ENCODE results near the gene RBM47. TPM values are rescaled to one million over a fixed set of nuclear protein-coding genes. Genes with fewer than 3 reads are reported as not detected.

Gene RBM47
- total and polyA plus RNA-seq, 10 of the 15 experiments (the other 5 are each of a cell fraction or from before 2014, with no cell fraction given), result 7.9 to 45.0 (median 28.7) TPM

- WGBS (ENCODE audit: insufficient coverage, insufficient replicate concordance, low lambda C conversion rate, missing lambda C conversion rate), result 84% methylated on average over 5 of the region's 5 CpGs
- SMC1A ChIA-PET (ENCODE audit: uncharacterized antibody, unreplicated experiment), result interaction anchor here (0.6 to 6.2 kb wide), 18 partner anchors 10 to 424 kb away, joined by 3 to 90 read pairs (median 4); no protein-coding TSS in a partner anchor
These were observed 64.7 kb downstream of the RBM47 start for GRCh38 chr4:40564815-40565483.

GRCh38 chr4:40564004-40564403 is 65.7 kb downstream of the RBM47 start:
- peaks cover 2 to 4% of the 10 kb centered on the region in 2 experiments for H3K36me3 ChIP-seq (ENCODE audit: control insufficient read depth in 2 of 2, insufficient read depth in 2 of 2, low read length in 1 of 2)
- FAIRE-seq (no peak), DNase-seq (ENCODE audit: low read depth, low spot score) (no peak), ATAC-seq (peak; percentile 14)
- H3K27me3 ChIP-seq (replicated peaks in 1 of 2; ENCODE audit: control insufficient read depth in 2 of 2, insufficient read depth in 2 of 2, low read length in 1 of 2), result no peaks in the 10 kb centered on the region
- WGBS (ENCODE audit: insufficient coverage, insufficient replicate concordance, low lambda C conversion rate, missing lambda C conversion rate), result 33% methylated on average over 3 of the region's 3 CpGs
- SMC1A ChIA-PET (ENCODE audit: uncharacterized antibody, unreplicated experiment), result interaction anchor here (0.8 to 6.2 kb wide), 22 partner anchors 10 to 425 kb away, joined by 3 to 90 read pairs (median 4); no protein-coding TSS in a partner anchor
- CTCF ChIA-PET, result interaction anchor here (0.6 to 3.9 kb wide), 12 partner anchors 9 to 254 kb away, joined by 3 to 28 read pairs (median 4); no protein-coding TSS in a partner anchor
- RAD21 ChIA-PET (ENCODE audit: unreplicated experiment), result interaction anchor here (0.6 to 4.6 kb wide), 16 partner anchors 10 to 239 kb away, joined by 3 to 28 read pairs (median 4); no protein-coding TSS in a partner anchor
- BruUV-seq (replicated peaks), result no TSS peak
- no peaks in the 10 kb centered on the region for H3K9me3 ChIP-seq (replicated peaks; ENCODE audit: control insufficient read depth, insufficient read depth, low read length)
- no peaks in the 10 kb centered on the region for H4K20me1 ChIP-seq (ENCODE audit: control insufficient read depth, insufficient read depth)
- peak overlapping the region; percentile 50 for H3K27ac ChIP-seq (ENCODE audit: control insufficient read depth, insufficient read depth)
- H3K9ac ChIP-seq (ENCODE audit: control insufficient read depth, insufficient read depth, low read length), result no peak overlapping the region; the same call in 1 of the 2 replicates
- H3K4me3 ChIP-seq, result no peak overlapping the region
- H3K4me1 ChIP-seq (ENCODE audit: control insufficient read depth, insufficient read depth, low read length), result peaks cover 68% of the 10 kb centered on the region
- H3K79me2 ChIP-seq (ENCODE audit: control insufficient read depth, insufficient read depth, low read length), result peaks cover 91% of the 10 kb centered on the region
- intact Hi-C loops (cut with micrococcal nuclease; ENCODE audit: unreplicated experiment) (loop anchor here (5.0 kb wide), 1 partner anchor 58 kb away; no protein-coding TSS in a partner anchor), in situ Hi-C loops (cut with MboI) (no loop called here)
- POLR2A ChIA-PET, result interaction anchor here (0.8 to 9.0 kb wide), 5 partner anchors 10 to 247 kb away, joined by 3 to 51 read pairs (median 3); no protein-coding TSS in a partner anchor
- no peak overlapping the region for H2AFZ ChIP-seq (ENCODE audit: control insufficient read depth, low read depth, low read length)
- peak overlapping the region; percentile 30; the same call in 1 of the 2 replicates for H3K4me2 ChIP-seq (ENCODE audit: control insufficient read depth, insufficient read depth)
- 0 out of 2 replicates have a peak, but pooled peaks have one; percentile 23 for TF ChIP-seq POLR2A (IDR thresholded peaks at IDR 0.05; ENCODE audit: low read depth, low read length)
- peak; percentile 35; the same call in 1 of the 2 replicates for TF ChIP-seq CREM (IDR thresholded peaks at IDR 0.05; ENCODE audit: low read depth)
- no peak for TF ChIP-seq ETV6 (conservative IDR thresholded peaks at IDR 0.05 in 1 of 2, IDR thresholded peaks at IDR 0.05 in 1 of 2; ENCODE audit: borderline replicate concordance in 1 of 2, low read depth in 1 of 2)
- no peak for TF ChIP-seq BMI1 (IDR thresholded peaks at IDR 0.05; ENCODE audit: borderline replicate concordance)
- no peak for TF ChIP-seq IRF3 (IDR thresholded peaks at IDR 0.05)
- TF ChIP-seq, protein P1, sequence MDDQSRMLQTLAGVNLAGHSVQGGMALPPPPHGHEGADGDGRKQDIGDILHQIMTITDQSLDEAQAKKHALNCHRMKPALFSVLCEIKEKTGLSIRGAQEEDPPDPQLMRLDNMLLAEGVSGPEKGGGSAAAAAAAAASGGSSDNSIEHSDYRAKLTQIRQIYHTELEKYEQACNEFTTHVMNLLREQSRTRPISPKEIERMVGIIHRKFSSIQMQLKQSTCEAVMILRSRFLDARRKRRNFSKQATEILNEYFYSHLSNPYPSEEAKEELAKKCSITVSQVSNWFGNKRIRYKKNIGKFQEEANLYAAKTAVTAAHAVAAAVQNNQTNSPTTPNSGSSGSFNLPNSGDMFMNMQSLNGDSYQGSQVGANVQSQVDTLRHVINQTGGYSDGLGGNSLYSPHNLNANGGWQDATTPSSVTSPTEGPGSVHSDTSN (IDR thresholded peaks at IDR 0.05; ENCODE audit: insufficient replicate concordance, low read depth, low read length), result no peak
- peak in 1 of 2 experiments; percentile 20; a peak in 1 of 4 replicates for TF ChIP-seq IKZF2 (IDR thresholded peaks at IDR 0.05)
- 0 out of 2 replicates have a peak, but pooled peaks have one; percentile 18 for TF ChIP-seq CREB1 (IDR thresholded peaks at IDR 0.05; ENCODE audit: low read depth)
- TF ChIP-seq RCOR1 (conservative IDR thresholded peaks at IDR 0.05; ENCODE audit: low read depth, low read length), result no peak
- no peak for TF ChIP-seq NFXL1 (IDR thresholded peaks at IDR 0.05; ENCODE audit: borderline replicate concordance)
- no peak for TF ChIP-seq RELA (IDR thresholded peaks at IDR 0.05; ENCODE audit: borderline replicate concordance, partially characterized antibody)

More at GRCh38 chr4:40564815-40565483, 64.7 kb downstream of the RBM47 start:
- H3K9me3 ChIP-seq (replicated peaks; ENCODE audit: control insufficient read depth, insufficient read depth, low read length), result no peaks in the 10 kb centered on the region
- H3K4me3 ChIP-seq, result no peak overlapping the region
- no peak overlapping the region for H2AFZ ChIP-seq (ENCODE audit: control insufficient read depth, low read depth, low read length)
- H3K4me2 ChIP-seq (ENCODE audit: control insufficient read depth, insufficient read depth), result no peak overlapping the region
- BruUV-seq (replicated peaks), result no TSS peak
- ChIA-PET RAD21 (ENCODE audit: unreplicated experiment) (interaction anchor here (0.7 to 4.6 kb wide), 10 partner anchors 9 to 240 kb away, joined by 3 to 28 read pairs (median 6); no protein-coding TSS in a partner anchor), POLR2A (interaction anchor here (0.5 to 9.0 kb wide), 5 partner anchors 8 to 77 kb away, joined by 3 to 51 read pairs (median 6); no protein-coding TSS in a partner anchor), CTCF (interaction anchor here (1.2 to 3.9 kb wide), 6 partner anchors 11 to 155 kb away, joined by 3 to 28 read pairs (median 4); no protein-coding TSS in a partner anchor)
- peaks cover 2 to 4% of the 10 kb centered on the region in 2 experiments for H3K36me3 ChIP-seq (ENCODE audit: control insufficient read depth in 2 of 2, insufficient read depth in 2 of 2, low read length in 1 of 2)
- intact Hi-C loops (cut with micrococcal nuclease; ENCODE audit: unreplicated experiment), result loop anchor here (5.0 kb wide), 1 partner anchor 57 kb away; no protein-coding TSS in a partner anchor
- FAIRE-seq (no peak), ATAC-seq (peak; percentile 53), DNase-seq (ENCODE audit: low read depth, low spot score) (no peak)
- H3K27me3 ChIP-seq (replicated peaks in 1 of 2; ENCODE audit: control insufficient read depth in 2 of 2, insufficient read depth in 2 of 2, low read length in 1 of 2), result no peaks in the 10 kb centered on the region
- H4K20me1 ChIP-seq (ENCODE audit: control insufficient read depth, insufficient read depth), result no peaks in the 10 kb centered on the region
- H3K4me1 ChIP-seq (ENCODE audit: control insufficient read depth, insufficient read depth, low read length), result peaks cover 58% of the 10 kb centered on the region
- no peak overlapping the region for H3K9ac ChIP-seq (ENCODE audit: control insufficient read depth, insufficient read depth, low read length)
- 0 out of 2 replicates have a peak, but pooled peaks have one; percentile 14 for TF ChIP-seq CREM (IDR thresholded peaks at IDR 0.05; ENCODE audit: low read depth)
- TF ChIP-seq POLR2AphosphoS2 (IDR thresholded peaks at IDR 0.05; ENCODE audit: low read depth, low read length), result no peak
- TF ChIP-seq RUNX3 (IDR thresholded peaks at IDR 0.05; ENCODE audit: low read length), result peak; percentile 36; the same call in 1 of the 2 replicates
- in situ Hi-C loops (cut with MboI), result no loop called here
- peaks cover 85% of the 10 kb centered on the region for H3K79me2 ChIP-seq (ENCODE audit: control insufficient read depth, insufficient read depth, low read length)
- H3K27ac ChIP-seq (ENCODE audit: control insufficient read depth, insufficient read depth), result peak overlapping the region; percentile 50

Measured in GM12878 (cell line).